PC-3 (cell line): Measurements from ENCODE around the gene MAPKAP1. TPM values are rescaled to one million over a fixed set of nuclear protein-coding genes. Genes with fewer than 3 reads are reported as not detected.

Experiments
- ATAC-seq: fragments of 200-7000 bp; cut with Tn5 transposase; 2 replicates; pipeline ENCODE4 v1.9.1; 2020; ENCODE audit warnings: mild to moderate bottlenecking, moderate library complexity
- BruUV-seq: library from RNA; stranded (reverse); fragments of 400-500 nt; replicated peaks from 2 replicates; lab custom pipeline; 2021; lab: Mats Ljungman, UMichigan
- CTCF ChIA-PET: fragments of 300-600 bp; sonication (Branson Sonifier 250); formaldehyde crosslinking; loops from one replicate; lab custom pipeline; 2022; ENCODE audit warnings: antibody characterized with exemption; lab: Charles Lee
- POLR2A ChIA-PET: fragments of 300-600 bp; sonication (Branson Sonifier 250); formaldehyde crosslinking; loops from one replicate; lab custom pipeline; 2022; ENCODE audit warnings: antibody characterized with exemption; ENCODE audit not compliant: unreplicated experiment; lab: Charles Lee
- DNase-seq: peaks from one replicate; pipeline ENCODE4 v3.0.0-alpha.2; 2015
- H2AFZ ChIP-seq: fragments of 300-600 bp; sonication (generic); 2 replicates; pipeline ENCODE4 v1.6.0; 2016; ENCODE audit warnings: antibody characterized with exemption, low read length
- H3F3A ChIP-seq: fragments of 300-600 bp; sonication (generic); one replicate; pipeline ENCODE4 v1.6.0; 2017; ENCODE audit warnings: antibody characterized with exemption, low read length, control low read depth, mild to moderate bottlenecking; ENCODE audit not compliant: unreplicated experiment
- H3K27ac ChIP-seq: fragments of 300-600 bp; sonication (generic); 2 replicates; pipeline ENCODE4 v1.5.1; 2016; ENCODE audit warnings: mild to moderate bottlenecking, low read length
- H3K27me3 ChIP-seq: fragments of 300-600 bp; sonication (generic); 2 replicates; pipeline ENCODE4 v1.6.1; 2016; ENCODE audit warnings: low read length, mixed read lengths
- H3K36me3 ChIP-seq: fragments of 300-600 bp; sonication (generic); 2 replicates; pipeline ENCODE4 v1.6.1; 2016; ENCODE audit warnings: low read depth, mixed run types, low read length, mixed read lengths
- H3K4me1 ChIP-seq: fragments of 300-600 bp; sonication (generic); 2 replicates; pipeline ENCODE4 v1.5.1; 2016; ENCODE audit warnings: low read length; ENCODE audit not compliant: insufficient read depth
- H3K4me2 ChIP-seq: fragments of 300-600 bp; sonication (generic); 2 replicates; pipeline ENCODE4 v1.6.0; 2016; ENCODE audit warnings: low read length
- H3K4me3 ChIP-seq: fragments of 300-600 bp; sonication (generic); 2 replicates; pipeline ENCODE4 v1.5.1; 2016; ENCODE audit warnings: mild to moderate bottlenecking, low read length, mixed read lengths
- H3K79me2 ChIP-seq: fragments of 300-600 bp; sonication (generic); 2 replicates; pipeline ENCODE4 v1.6.1; 2017; ENCODE audit warnings: low read length, mixed read lengths
- H3K9ac ChIP-seq: fragments of 300-600 bp; sonication (generic); 2 replicates; pipeline ENCODE4 v1.6.0; 2016; ENCODE audit warnings: mild to moderate bottlenecking, low read length
- H3K9me2 ChIP-seq: fragments of 300-600 bp; sonication (generic); replicated peaks from 2 replicates; pipeline ENCODE4 v1.6.1; 2016; ENCODE audit warnings: mixed run types, low read length, mixed read lengths
- H3K9me3 ChIP-seq: fragments of 300-600 bp; sonication (generic); 2 replicates; pipeline ENCODE4 v1.6.1; 2016; ENCODE audit warnings: low read length, mixed read lengths
- H4K20me1 ChIP-seq: fragments of 300-600 bp; sonication (generic); 2 replicates; pipeline ENCODE4 v1.6.1; 2016; ENCODE audit warnings: low read length, mixed read lengths
- EZH2 ChIP-seq: fragments of 300-600 bp; sonication (generic); IDR thresholded peaks from one replicate; pipeline ENCODE4 v1.6.1; 2017; ENCODE audit warnings: antibody characterized with exemption, mild to moderate bottlenecking, low read length; ENCODE audit not compliant: unreplicated experiment
- EZH2phosphoT487 ChIP-seq: fragments of 300-600 bp; sonication (generic); IDR thresholded peaks from 2 replicates; pipeline ENCODE4 v1.6.1; 2018; ENCODE audit warnings: mild to moderate bottlenecking, antibody characterized with exemption, low read length, borderline replicate concordance
- intact Hi-C: fragments of 100-400 bp; cut with micrococcal nuclease; formaldehyde crosslinking; loops from 2 replicates; pipeline ENCODE4 v1.9.0; 2023
- total RNA-seq: library from RNA; depleted of rRNA; stranded (reverse); fragments of >200 nt; gene quantifications from 2 replicates; pipeline ENCODE4 v1.2.3, GENCODE V29; 2014
- TF ChIP-seq, protein P1 (sequence below): fragments of 300-600 bp; sonication (generic); conservative IDR thresholded peaks from 2 replicates; pipeline ENCODE4 v1.5.1; 2017; ENCODE audit warnings: antibody characterized with exemption, low read depth, mild to moderate bottlenecking, low read length

MAPKAP1 gene
- total RNA-seq, 1 experiment from 2014 or later, result 128 TPM

DNA sequence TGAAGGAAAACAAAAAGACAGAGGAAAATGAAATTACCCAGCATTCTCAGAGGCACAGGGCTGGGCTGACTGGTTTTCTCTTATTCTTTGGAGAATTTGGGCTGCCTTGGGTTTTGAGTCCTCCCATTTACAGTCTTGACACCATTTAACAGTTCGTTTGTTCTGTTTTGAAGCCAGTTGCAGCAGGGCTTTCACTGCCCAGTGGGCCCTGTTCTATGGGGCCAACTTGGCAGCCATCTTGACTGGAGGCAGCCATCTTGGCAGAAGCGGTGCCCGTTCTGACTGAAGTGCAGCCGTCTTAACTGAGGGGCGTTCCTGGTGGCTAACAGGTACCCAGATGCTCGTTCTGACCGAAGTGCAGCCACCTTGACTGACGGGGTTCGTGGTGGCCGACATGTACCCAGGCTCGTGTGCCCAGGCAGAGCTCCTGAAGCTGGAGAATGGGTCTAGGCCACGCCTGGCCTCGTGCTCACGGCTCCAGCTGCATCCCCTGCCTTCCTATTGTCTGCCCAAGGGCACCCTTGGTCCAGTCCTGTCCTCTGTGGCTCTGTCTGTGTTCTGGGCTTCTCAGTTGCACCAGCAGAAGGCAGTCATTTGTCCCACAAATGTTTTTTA lies 281.0 kb downstream of the MAPKAP1 start:
- BruUV-seq, result no TSS peak
- no peak for DNase-seq
- ATAC-seq, result no peak
- Histone ChIP-seq H3K4me2 (no peak overlapping the region), H3K27me3 (no peaks in the 10 kb centered on the region), H3K9me2 (no peaks in the 10 kb centered on the region), H2AFZ (peak overlapping the region; percentile 78), H4K20me1 (no peaks in the 10 kb centered on the region), H3K4me3 (no peak overlapping the region), H3K9me3 (no peaks in the 10 kb centered on the region), H3K36me3 (no peaks in the 10 kb centered on the region), H3K9ac (no peak overlapping the region), H3K4me1 (no peaks in the 10 kb centered on the region), H3F3A (no peaks in the 10 kb centered on the region), H3K79me2 (no peaks in the 10 kb centered on the region), H3K27ac (no peak overlapping the region)
- TF ChIP-seq, protein P1, sequence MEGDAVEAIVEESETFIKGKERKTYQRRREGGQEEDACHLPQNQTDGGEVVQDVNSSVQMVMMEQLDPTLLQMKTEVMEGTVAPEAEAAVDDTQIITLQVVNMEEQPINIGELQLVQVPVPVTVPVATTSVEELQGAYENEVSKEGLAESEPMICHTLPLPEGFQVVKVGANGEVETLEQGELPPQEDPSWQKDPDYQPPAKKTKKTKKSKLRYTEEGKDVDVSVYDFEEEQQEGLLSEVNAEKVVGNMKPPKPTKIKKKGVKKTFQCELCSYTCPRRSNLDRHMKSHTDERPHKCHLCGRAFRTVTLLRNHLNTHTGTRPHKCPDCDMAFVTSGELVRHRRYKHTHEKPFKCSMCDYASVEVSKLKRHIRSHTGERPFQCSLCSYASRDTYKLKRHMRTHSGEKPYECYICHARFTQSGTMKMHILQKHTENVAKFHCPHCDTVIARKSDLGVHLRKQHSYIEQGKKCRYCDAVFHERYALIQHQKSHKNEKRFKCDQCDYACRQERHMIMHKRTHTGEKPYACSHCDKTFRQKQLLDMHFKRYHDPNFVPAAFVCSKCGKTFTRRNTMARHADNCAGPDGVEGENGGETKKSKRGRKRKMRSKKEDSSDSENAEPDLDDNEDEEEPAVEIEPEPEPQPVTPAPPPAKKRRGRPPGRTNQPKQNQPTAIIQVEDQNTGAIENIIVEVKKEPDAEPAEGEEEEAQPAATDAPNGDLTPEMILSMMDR, result no peak
- no peak for TF ChIP-seq EZH2
- no peak for TF ChIP-seq EZH2phosphoT487
- ChIA-PET CTCF (no interaction called here), POLR2A (no interaction called here)
- intact Hi-C loops, result no loop called here

DNA sequence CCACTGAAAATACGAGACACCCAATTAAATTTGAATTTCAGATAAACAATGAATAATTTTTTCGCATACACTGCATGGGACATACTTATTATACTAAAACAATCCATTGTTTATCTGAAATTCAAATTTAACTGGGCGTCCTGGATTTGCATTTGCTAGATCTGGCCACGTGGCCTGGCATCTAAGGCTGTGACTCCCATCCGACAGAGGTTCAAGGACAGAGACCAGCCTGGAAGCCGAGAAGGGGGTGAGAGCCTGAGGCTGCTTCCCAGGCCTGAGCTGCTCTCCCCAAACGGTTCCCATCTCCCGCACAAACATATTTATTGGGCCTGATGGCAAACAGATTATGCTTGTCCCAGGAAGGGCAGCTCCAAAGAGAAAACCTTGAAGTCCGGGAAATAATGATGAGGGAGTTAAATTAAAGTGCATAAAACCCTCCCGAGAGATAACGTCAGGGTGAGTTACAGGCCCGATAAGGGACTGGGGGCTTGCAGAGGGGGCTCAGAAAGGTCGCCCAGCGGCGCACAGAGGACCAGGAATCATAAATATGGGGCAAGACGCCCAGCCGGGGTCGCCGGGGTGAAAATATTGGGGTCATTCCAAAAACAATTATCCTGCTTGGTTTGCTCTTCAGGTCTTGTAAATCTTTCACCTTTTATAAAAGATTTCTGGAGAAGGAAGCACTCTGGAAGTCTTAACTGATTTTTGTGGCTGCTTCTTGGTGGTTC lies 281.7 kb downstream of the MAPKAP1 start:
- intact Hi-C loops, result no loop called here

More for the DNA sequence above, 281.7 kb downstream of the MAPKAP1 start:
- H2AFZ ChIP-seq, result peak overlapping the region; percentile 78
- H4K20me1 ChIP-seq, result no peaks in the 10 kb centered on the region
- DNase-seq (no peak), ATAC-seq (no peak)
- H3K27me3 ChIP-seq, result no peaks in the 10 kb centered on the region
- H3K9me2 ChIP-seq, result no peaks in the 10 kb centered on the region
- CTCF ChIA-PET, result no interaction called here
- no peak overlapping the region for H3K4me2 ChIP-seq
- no peaks in the 10 kb centered on the region for H3K79me2 ChIP-seq
- no peak overlapping the region for H3K4me3 ChIP-seq
- POLR2A ChIA-PET, result no interaction called here
- BruUV-seq, result no TSS peak
- H3K9ac ChIP-seq, result no peak overlapping the region
- no peak overlapping the region for H3K27ac ChIP-seq
- H3K9me3 ChIP-seq, result no peaks in the 10 kb centered on the region
- no peaks in the 10 kb centered on the region for H3F3A ChIP-seq
- no peaks in the 10 kb centered on the region for H3K4me1 ChIP-seq
- TF ChIP-seq, protein P1, result no peak
- TF ChIP-seq EZH2 (no peak), EZH2phosphoT487 (no peak)
- H3K36me3 ChIP-seq, result no peaks in the 10 kb centered on the region
